ENCODE results near the gene ARL8A. TPM values are rescaled to one million over a fixed set of nuclear protein-coding genes. Genes with fewer than 3 reads are reported as not detected.
"Not testable (repeated sequence)": the region's sequence is repeated elsewhere in the genome, so short reads cannot be mapped to it uniquely, and the experiment has no call there.

ARL8A gene
- total RNA-seq, 2 experiments from 2014 or later, result 45.9 to 56.5 TPM

DNA sequence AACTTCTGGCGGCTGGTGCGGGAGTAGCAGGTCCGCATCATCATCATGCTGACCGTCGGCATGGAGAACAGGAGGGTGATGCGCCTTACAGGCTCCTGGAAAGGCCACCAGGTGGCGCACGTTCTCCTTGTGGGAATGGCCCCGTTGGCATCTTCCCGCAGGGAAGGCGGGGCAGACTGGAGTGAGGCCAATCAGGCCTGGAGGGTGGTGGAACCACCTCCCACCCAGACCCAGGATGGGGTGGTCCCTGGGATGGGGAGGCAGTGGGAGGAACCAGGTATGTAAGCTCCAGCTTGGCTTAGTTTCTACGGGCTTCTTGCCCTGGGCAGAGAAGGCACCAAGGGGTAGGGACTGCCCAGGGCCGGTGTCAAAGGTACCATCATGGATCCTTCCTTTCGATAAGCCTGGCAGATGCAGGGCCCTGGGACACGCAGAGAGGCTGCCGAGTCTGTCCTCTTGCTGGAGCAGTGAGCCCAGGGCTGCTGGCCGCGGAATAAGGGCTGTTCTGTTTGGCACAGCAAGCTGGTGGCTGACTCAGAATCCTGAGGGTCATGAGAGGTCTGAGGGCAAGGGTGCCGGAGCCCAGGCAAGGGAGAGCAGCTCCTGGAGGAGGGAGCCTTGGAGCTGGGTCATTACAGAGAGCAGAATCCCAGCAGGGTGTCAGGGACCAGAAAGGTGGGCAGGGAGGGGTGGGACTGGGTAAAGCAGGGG, 40.4 kb upstream of the ARL8A start:
- H3K36me3 Mint-ChIP-seq, result no peaks in the 10 kb centered on the region
- no peak overlapping the region for H3K4me3 Mint-ChIP-seq
- peak; percentile 78 for DNase-seq
- H3K27ac Mint-ChIP-seq, result no peak overlapping the region
- H3K9me3 Mint-ChIP-seq, result no peaks in the 10 kb centered on the region
- H3K4me1 Mint-ChIP-seq, result peaks cover 13% of the 10 kb centered on the region
- peak; percentile 50 for ATAC-seq (ENCODE audit: low read depth)
- POLR2A ChIA-PET, result interaction anchor here (0.6 to 1.0 kb wide), 2 partner anchors 24 to 278 kb away, joined by 3 to 4 read pairs; partner anchors contain the start of gene PTPN7
- peaks cover 5% of the 10 kb centered on the region for H3K27me3 Mint-ChIP-seq

DNA sequence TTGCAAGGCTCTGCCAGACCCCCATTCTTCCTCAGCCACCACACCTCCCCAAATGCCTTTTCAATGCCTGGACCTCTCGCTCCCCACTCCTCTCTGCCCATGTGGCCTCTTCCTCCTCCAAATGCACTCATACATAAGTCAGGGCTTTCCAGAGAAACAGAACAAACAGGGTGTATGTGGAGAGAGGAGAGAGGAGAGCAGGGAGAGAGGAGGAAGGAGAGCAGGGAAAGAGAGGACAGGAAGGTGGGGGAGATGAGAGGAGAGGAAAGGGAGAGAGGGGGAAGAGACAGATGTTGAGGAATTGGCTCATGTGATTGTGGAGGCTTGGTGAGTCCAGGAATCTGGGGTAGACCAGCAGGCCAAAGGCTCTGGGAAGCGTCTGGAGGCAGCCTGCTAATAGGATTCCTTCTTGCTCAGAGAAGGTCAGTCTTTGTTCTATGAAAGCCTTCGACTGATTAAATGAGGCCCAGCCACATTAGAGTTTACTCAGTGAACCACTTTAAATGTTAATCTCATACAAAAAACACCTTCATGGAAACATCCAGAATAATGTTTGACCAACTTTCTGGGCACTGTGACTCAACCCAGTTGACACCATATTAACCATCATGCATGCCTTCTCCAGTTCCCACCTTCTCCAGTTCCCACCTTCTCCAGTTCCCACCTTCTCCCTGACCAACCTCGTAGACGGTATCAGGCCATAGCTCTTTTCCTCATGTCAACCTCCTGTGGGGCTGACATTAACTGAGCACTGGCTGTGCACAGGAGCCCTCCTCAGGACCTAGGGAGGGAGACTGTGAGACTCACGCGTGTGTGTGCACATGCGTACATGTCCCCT, 37.7 kb upstream of the ARL8A start:
- ATAC-seq (ENCODE audit: low read depth) (no peak), DNase-seq (no peak)
- Mint-ChIP-seq H3K27ac (peak overlapping the region; percentile 59), H3K36me3 (no peaks in the 10 kb centered on the region), H3K27me3 (peaks cover 5% of the 10 kb centered on the region), H3K4me3 (no peak overlapping the region), H3K9me3 (no peaks in the 10 kb centered on the region), H3K4me1 (peaks cover 12% of the 10 kb centered on the region)
- POLR2A ChIA-PET, result no interaction called here

DNA sequence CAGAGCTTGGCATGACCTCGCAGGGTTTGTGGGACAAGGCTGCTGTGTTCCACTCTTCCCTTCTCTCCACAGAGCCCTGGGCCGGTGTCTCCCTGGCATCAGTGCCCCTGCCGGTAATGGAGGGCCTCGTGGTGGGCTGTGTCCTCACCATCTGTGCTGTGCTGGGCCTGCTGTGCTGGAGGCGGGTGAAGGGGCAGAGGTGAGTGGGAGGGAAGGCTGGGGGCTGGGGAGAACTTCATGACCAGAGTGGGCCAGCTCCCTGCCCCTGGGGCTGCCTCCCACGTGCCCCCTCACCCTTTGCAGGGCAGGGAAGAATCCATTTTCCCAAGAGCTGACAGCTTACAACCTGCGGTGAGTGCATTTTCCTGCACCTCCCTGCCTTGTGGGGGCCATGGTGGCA, 37.0 kb upstream of the ARL8A start:
- DNase-seq, result no peak
- no peaks in the 10 kb centered on the region for H3K9me3 Mint-ChIP-seq
- H3K27ac Mint-ChIP-seq, result no peak overlapping the region
- H3K36me3 Mint-ChIP-seq, result no peaks in the 10 kb centered on the region
- H3K27me3 Mint-ChIP-seq, result peaks cover 5% of the 10 kb centered on the region
- POLR2A ChIA-PET, result no interaction called here
- ATAC-seq (ENCODE audit: low read depth), result no peak
- peaks cover 12% of the 10 kb centered on the region for H3K4me1 Mint-ChIP-seq
- no peak overlapping the region for H3K4me3 Mint-ChIP-seq

DNA sequence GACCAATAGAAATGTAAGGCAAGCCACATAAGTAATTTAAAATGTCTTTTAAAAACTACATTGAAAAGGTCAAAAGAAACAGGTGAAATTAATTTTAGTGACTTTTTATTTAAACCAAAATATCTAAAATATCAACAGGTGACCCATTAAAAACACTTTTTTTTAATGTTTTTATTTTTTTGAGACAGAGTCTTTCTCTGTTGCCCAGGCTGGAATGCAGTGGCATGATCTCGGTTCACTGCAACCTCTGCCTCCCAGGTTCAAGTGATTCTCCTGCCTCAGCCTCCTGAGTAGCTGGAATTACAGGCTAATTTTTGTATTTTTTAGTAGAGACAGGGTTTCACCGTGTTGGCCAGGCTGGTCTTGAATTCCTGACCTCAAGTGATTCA, 36.2 kb upstream of the ARL8A start:
- POLR2A ChIA-PET; H3K36me3 Mint-ChIP-seq; H3K27ac Mint-ChIP-seq; H3K27me3 Mint-ChIP-seq; H3K4me3 Mint-ChIP-seq; H3K9me3 Mint-ChIP-seq; DNase-seq; ATAC-seq (ENCODE audit: low read depth): not testable (repeated sequence)
- peaks cover 12% of the 10 kb centered on the region for H3K4me1 Mint-ChIP-seq

DNA sequence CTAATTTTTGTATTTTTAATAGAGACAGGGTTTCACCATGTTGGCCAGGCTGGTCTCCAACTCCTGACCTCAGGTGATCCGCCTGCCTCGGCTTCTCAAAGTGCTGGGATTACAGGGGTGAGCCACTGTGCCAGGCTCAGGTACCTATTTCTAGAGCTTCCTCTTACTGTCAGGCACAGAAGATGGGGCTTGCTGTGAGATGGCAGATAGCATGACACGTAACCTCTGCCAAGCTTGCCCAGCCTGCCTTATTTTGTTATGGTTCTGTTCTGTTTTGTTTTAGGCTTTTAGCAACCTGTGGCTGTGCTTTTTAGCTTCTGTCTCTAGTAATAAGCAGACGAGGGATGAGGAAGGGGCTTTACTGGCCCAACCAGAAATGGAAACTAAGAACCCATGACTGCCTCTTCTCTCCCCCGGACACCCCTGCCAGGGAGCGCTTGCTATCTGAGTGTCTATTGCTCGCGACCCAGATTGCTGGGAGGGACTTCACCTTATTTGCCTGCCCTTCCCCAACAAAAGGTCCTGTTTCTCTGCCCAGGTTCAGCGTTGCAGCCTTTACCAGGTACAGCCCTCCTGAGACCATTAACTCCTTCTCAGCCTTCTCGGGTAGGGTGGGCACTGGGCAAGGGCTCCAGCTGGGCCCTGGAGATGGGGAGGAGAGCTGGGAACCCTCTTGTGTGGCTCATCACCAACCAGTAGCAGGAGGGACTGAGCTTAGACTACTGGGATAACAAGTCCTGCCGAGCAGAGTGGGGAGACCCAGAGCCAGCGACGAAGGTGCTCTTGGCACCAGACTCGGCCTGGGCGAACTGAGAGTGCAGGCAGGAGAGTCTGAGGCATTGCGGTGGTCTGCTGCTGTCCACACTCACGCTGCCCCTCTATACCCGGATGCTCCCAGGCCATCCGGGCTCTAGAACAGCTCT, 35.6 kb upstream of the ARL8A start:
- Mint-ChIP-seq H3K4me1 (peaks cover 12% of the 10 kb centered on the region), H3K9me3 (no peaks in the 10 kb centered on the region), H3K4me3 (no peak overlapping the region), H3K27ac (no peak overlapping the region), H3K27me3 (peaks cover 4% of the 10 kb centered on the region), H3K36me3 (no peaks in the 10 kb centered on the region)
- DNase-seq, result no peak
- ATAC-seq (ENCODE audit: low read depth), result no peak
- POLR2A ChIA-PET, result interaction anchor here (0.8 kb wide), 2 partner anchors 18 to 20 kb away, joined by 3 read pairs; partner anchors contain the start of gene PTPN7

DNA sequence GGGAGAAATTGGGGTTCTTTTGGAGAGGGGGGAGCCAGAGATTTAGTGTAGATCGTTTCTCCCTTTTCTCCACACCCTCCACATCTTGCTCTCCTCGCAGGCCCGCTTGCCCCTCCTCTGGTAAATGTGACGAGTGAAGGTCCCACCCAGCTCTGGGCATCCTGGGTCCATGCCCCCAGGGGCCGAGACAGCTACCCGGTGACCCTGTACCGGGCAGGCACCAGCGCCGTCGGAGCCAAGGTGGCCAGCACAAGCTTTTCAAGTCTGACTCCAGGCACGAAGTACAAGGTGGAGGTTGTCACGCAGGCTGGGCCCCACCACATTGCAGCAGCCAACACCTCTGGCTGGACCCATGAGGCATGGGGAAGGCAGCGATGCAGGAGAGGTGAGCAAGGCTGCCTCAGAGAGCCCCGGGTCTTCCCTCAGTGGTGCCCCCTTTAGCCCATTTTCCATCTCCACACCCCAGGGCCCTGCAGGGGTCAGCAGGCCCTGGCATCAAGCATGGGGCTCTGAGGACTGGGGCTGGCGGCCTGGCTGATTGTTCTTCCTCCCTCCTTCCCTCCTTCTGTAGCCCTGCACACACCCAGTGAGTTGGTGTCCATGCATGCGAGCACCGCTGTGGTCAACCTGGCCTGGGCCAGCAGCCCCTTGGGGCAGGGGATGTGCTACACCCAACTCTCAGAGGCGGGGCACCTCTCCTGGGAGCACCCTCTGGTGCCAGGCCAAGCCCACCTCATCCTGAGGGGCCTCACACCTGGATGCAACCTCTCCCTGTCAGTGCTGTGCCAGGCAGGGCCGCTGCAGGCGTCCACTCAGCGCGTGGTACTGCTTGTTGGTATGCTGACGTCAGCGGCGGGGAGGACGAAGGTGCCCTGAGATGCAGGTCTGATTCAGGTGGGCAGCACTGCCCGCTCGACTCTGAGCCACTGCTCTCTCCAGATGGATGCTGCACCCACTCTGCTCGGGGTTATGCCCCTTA, 32.7 kb upstream of the ARL8A start:
- no peak for DNase-seq
- H3K9me3 Mint-ChIP-seq, result no peaks in the 10 kb centered on the region
- no peak overlapping the region for H3K27ac Mint-ChIP-seq
- no peaks in the 10 kb centered on the region for H3K27me3 Mint-ChIP-seq
- no peaks in the 10 kb centered on the region for H3K4me1 Mint-ChIP-seq
- H3K36me3 Mint-ChIP-seq, result no peaks in the 10 kb centered on the region
- POLR2A ChIA-PET, result no interaction called here
- no peak for ATAC-seq (ENCODE audit: low read depth)
- H3K4me3 Mint-ChIP-seq, result no peak overlapping the region

DNA sequence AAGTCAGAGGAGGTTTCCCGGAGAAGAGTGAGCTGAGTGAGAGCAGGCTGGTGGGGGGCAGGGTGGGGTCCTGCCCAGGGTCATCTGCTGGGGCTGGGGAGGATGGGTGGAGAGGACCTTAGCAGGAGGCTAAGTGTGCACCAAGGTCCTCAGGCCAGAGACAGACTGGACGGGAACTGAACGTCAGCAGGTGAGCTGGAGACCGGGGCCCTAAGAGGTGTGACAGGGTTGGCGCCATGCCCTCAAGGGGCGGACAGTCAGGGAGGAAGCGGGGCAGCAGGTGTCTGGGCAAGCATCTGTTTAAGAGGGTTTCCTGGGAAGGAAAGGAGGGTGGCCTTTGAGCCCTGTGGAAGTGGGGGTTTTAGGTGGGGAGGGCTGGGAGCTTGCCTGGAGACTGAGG, 29.5 kb upstream of the ARL8A start:
- H3K4me1 Mint-ChIP-seq, result peaks cover 3% of the 10 kb centered on the region
- H3K9me3 Mint-ChIP-seq, result no peaks in the 10 kb centered on the region
- ATAC-seq (ENCODE audit: low read depth), result no peak
- H3K36me3 Mint-ChIP-seq, result no peaks in the 10 kb centered on the region
- no peaks in the 10 kb centered on the region for H3K27me3 Mint-ChIP-seq
- no peak overlapping the region for H3K4me3 Mint-ChIP-seq
- no peak for DNase-seq
- POLR2A ChIA-PET, result interaction anchor here (0.8 to 1.9 kb wide), 2 partner anchors 9 to 11 kb away, joined by 3 to 6 read pairs; no protein-coding TSS in a partner anchor
- no peak overlapping the region for H3K27ac Mint-ChIP-seq

DNA sequence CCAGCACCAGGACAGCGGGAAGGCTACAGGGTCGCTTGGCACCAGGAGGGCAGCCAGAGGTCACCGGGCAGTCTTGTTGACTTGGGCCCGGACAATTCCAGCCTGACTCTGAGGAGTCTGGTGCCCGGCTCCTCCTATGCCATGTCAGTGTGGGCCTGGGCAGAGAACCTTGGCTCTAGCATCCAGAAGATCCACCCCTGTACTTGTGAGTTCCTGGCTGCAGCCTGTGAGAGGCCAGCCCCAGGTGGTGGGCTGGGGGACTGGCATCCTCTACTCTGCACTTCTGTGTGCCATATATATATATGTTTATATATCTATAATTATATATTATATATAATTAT, 27.4 kb upstream of the ARL8A start:
- H3K27ac Mint-ChIP-seq, result no peak overlapping the region
- H3K9me3 Mint-ChIP-seq, result no peaks in the 10 kb centered on the region
- H3K4me3 Mint-ChIP-seq, result no peak overlapping the region
- no peaks in the 10 kb centered on the region for H3K27me3 Mint-ChIP-seq
- POLR2A ChIA-PET, result interaction anchor here (2.5 kb wide), 1 partner anchor 12 kb away, joined by 10 read pairs; the partner anchor contains the start of gene PTPN7
- no peaks in the 10 kb centered on the region for H3K36me3 Mint-ChIP-seq
- peak; percentile 55 for ATAC-seq (ENCODE audit: low read depth)
- H3K4me1 Mint-ChIP-seq, result peaks cover 3% of the 10 kb centered on the region
- DNase-seq, result no peak

DNA sequence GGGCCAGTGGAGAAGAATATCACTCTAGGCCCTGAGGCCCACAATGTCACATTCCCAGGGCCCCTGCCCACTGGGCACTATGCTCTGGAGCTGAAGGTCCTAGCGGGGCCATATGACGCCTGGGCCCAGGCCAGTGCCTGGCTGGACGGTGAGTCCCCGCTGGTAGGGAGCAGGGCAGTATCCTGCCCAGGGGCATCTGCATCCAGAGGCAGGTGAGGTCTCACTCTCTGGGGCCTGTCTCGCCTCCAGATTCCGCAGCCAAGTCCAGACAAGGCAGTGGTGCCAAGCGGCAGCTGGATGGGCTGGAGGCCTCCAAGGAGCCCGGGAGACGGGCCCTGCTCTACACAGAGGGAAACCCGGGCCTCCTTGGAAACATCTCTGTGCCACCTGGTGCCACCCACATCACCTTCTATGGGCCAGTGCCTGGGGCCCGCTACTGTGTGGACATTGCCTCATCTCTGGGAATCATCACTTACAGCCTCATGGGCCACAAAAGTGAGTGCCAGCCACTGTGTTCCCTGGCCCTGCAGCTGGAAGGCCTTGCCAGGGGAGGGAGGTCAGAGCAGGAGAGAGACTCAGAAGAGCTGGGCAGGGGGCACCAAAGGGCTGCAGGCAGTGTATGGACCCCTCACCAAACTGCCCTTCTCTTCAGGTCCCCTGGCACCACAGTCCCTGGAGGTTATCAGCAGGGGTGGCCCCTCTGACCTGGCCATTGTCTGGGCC, 26.9 kb upstream of the ARL8A start:
- Mint-ChIP-seq H3K9me3 (no peaks in the 10 kb centered on the region), H3K27ac (no peak overlapping the region), H3K27me3 (no peaks in the 10 kb centered on the region), H3K4me3 (no peak overlapping the region), H3K36me3 (no peaks in the 10 kb centered on the region), H3K4me1 (peaks cover 7% of the 10 kb centered on the region)
- DNase-seq (no peak), ATAC-seq (ENCODE audit: low read depth) (peak; percentile 37)
- POLR2A ChIA-PET, result interaction anchor here (2.5 kb wide), 1 partner anchor 11 kb away, joined by 10 read pairs; the partner anchor contains the start of gene PTPN7

DNA sequence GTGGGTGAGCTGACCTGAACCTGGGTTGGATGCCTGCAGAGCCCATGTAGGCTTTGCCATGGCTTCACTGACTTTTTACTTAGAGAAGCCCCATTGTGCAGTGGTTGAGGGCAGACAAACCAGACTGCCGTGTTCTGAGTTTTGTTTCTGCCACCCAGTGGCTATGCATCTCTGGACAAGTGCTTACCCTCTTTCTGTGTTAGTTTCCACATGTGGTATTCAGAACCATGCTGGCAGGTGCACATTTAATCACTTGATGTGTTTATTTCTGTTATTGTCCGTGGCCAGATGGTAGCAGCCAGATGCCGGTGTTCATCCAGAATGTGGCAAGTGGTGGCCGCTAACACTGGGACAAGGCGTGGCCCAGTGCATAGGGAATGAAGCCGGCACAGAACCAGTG, 26.2 kb upstream of the ARL8A start:
- DNase-seq (no peak), ATAC-seq (ENCODE audit: low read depth) (peak; percentile 48)
- Mint-ChIP-seq H3K27ac (no peak overlapping the region), H3K27me3 (no peaks in the 10 kb centered on the region), H3K9me3 (no peaks in the 10 kb centered on the region), H3K4me1 (peaks cover 10% of the 10 kb centered on the region), H3K4me3 (no peak overlapping the region), H3K36me3 (no peaks in the 10 kb centered on the region)
- POLR2A ChIA-PET, result interaction anchor here (0.8 to 2.5 kb wide), 3 partner anchors 10 to 25 kb away, joined by 4 to 10 read pairs (median 4); partner anchors contain the start of gene PTPN7

DNA sequence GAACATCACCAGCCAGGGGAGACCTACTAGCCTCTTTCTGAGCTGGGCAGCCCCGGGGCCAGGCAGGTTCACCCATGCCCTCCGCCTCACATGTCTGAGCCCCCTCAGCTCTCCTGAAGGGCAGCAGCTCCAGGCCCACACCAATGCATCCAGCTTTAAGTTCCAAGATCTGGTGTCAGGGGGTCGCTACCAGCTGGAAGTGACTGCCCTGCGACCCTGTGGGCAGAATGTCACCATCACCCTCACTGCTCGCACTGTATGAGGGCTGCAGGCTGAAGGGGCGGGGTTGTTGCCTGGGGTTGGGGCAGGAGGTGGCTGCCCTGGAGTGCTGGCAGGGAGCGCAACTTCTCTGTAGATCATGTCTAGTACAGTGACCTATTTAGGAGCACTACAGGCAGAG, 24.3 kb upstream of the ARL8A start:
- Mint-ChIP-seq H3K27ac (no peak overlapping the region), H3K36me3 (peaks cover 1% of the 10 kb centered on the region), H3K9me3 (no peaks in the 10 kb centered on the region), H3K4me3 (no peak overlapping the region), H3K4me1 (peaks cover 26% of the 10 kb centered on the region), H3K27me3 (no peaks in the 10 kb centered on the region)
- DNase-seq (no peak), ATAC-seq (ENCODE audit: low read depth) (no peak)
- POLR2A ChIA-PET, result interaction anchor here (1.7 kb wide), 1 partner anchor 9 kb away, joined by 4 read pairs; the partner anchor contains the start of gene PTPN7

All from activated naive CD8-positive, alpha-beta T cell treated with anti-CD3 and anti-CD28 coated beads, Interleukin-2, amount 10 ng/mL, durations not matched to agents 7 days and 5 days (primary cell).